Skin epidermis (tissue), 12 donors: ENCODE results near the gene NTRK1.

Experiments
- H3K27ac ChIP-seq, 21 experiments: fragments of 200-600 bp; sonication (generic) in 11 of 21; one replicate each; pipeline ENCODE4 v1.5.0; 2020; ENCODE audit warnings: mild to moderate bottlenecking in 3 of 21, inconsistent platforms in 2 of 21, moderate library complexity in 2 of 21
- H3K4me3 ChIP-seq, 7 experiments: fragments of 200-600 bp; sonication (generic) in 2 of 7; one replicate each; pipeline ENCODE4 v1.5.0; 2020; ENCODE audit warnings: inconsistent platforms in 2 of 7, mild to moderate bottlenecking in 2 of 7, moderate library complexity in 1 of 7

Gene NTRK1

DNA sequence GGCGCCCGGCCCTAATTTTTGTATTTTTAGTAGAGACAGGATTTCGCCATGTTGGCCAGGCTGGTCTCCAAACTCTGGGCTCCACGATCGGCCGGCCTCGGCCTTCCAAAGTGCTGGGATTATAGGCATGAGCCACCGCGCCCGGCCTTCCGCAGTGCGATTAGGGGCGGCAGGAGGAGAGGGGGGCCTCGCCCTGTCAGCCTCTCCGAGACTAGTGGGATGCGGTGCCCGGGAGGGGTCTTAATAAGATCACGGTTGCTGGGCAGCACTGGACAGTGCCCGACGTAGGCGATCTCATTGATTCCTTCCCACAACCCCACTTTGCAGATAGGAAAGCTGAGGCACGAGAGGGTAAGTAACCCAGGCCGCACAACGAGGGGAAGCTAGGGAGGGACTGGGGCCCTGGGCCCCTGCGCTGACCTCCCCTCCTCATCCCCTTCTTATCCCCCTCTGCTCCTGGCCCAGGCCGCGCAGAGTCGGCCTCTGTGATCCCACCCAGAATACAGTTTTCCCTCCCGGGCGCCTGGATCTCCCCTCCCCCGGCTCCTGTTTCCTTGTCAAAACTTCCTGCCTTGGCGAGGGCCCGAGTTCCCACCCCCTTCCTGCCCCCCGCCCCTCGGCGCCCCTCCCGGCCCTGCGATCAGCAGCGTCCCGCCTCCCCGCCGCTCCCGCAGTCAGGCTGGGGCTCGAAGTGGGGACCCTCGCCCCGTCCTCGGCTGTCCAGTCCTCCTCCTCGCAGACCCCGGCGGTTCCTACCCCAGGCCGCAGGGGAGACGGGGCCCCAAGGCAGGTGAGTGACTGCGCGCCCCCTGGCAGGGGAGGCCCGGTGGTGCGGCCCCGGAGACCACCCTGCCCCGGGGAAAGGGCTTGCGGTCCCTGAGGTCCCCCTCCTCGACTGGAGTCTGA is 32.6 kb downstream of the NTRK1 start, which contains the start of gene PEAR1:
Gene PEAR1 (plus strand): TSS at position 671 of the 906 bp plus-strand sequence. CDS start 10,209 bp downstream, outside the sequence.
- H3K27ac ChIP-seq = peak within 1 kb of the TSS in 16 of 21 experiments; percentile 15 to 82 (median 62)
- H3K4me3 ChIP-seq = peak within 1 kb of the TSS; percentile 6 to 36 (median 20)

DNA sequence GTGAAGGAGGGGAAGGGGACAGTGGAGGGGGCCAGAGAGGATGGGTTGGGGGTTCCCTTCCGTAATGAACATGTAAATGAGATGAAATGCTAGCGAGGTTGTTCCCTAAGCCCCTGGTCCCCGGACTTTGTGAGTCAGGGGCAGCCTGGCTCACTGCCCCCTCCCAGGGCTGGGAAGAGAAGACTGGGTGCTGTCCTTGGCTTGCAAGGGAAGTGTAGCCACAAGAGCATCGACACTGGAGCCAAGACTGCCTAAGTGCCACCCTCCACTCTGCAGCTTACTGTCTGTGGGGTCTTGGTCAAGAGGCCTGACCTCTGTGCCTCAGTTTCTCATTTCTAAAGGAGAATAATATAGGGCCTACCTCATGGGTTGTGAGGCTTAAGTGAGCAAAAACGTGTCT is 33.3 kb downstream of the NTRK1 start:
- H3K27ac ChIP-seq = peak overlapping the region in 15 of 21 experiments; percentile 5 to 82 (median 62)

DNA sequence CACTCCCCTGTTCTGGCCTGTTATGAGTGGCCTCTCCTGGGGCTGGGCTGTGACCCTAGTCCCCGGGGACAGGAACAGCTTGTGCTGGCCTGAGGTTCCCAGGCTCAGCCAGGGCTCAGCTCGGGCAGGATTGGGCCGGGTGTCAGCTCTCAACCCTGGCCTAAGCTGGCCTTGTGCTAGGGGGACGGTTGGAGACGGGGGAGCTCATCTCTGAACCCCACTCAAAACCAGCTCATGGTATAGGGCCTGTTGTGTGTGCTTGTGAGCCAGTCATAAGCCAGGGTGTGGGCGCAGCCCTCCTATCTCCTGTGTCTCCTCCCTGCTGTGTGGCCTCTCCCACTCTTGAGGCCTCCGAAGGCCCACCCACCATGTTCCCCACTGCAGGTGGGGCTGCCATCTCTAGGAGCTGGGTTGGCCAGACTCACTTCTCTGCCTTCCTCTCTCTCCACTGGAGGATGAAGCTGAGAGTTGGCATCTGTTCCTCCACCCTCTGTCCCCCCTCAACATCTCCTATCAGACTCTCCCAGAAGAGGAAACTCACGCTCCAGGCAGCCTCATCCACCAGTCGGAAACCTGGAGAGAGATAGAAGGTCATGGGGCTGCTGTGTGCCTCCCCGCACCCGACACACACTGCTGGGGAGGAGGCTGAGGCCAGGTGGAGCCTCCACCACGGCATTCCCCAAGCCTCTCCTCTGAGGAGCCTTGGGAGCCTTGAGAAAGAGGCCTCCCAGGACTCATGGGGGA is 34.2 kb downstream of the NTRK1 start:
- H3K27ac ChIP-seq = peak overlapping the region in 13 of 21 experiments; percentile 15 to 82 (median 48)
- H3K4me3 ChIP-seq = peak overlapping the region in 3 of 7 experiments; percentile 15 to 36 (median 28)

More for the DNA sequence above, 33.3 kb downstream of the NTRK1 start:
- peak overlapping the region; percentile 2 to 36 (median 15) for H3K4me3 ChIP-seq

- H3K4me3 ChIP-seq = no peak overlapping the region
- H3K27ac ChIP-seq = peak overlapping the region in 10 of 21 experiments; percentile 39 to 82 (median 54)
Observed at GRCh38 chr1:156895455-156895812, 34.8 kb downstream of the NTRK1 start.

DNA sequence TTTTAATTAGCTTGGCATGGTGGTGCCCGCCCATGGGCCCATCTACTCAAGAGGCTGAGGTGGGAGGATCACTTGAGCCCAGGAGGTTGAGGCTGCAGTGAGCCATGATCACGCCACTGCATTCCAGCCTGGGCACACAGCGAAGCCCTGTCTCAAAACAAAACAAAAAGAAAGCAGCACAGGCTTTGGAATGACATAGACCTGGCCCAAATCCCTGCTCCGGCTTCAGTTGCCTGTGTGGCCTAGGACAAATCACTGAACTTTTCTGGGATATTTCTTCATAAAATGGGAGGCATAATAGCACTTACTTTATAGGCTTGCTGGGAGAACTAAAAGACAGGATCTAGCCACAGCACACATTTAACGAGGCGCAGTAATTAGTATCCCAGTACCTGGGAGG is 35.3 kb downstream of the NTRK1 start:
- H3K27ac ChIP-seq = peak overlapping the region in 5 of 21 experiments; percentile 18 to 74 (median 55)
- H3K4me3 ChIP-seq = no peak overlapping the region

- Histone ChIP-seq H3K27ac (peak overlapping the region in 8 of 21 experiments; percentile 16 to 74 (median 27)), H3K4me3 (no peak overlapping the region)
Observed at GRCh38 chr1:156896490-156897033, 35.9 kb downstream of the NTRK1 start.

DNA sequence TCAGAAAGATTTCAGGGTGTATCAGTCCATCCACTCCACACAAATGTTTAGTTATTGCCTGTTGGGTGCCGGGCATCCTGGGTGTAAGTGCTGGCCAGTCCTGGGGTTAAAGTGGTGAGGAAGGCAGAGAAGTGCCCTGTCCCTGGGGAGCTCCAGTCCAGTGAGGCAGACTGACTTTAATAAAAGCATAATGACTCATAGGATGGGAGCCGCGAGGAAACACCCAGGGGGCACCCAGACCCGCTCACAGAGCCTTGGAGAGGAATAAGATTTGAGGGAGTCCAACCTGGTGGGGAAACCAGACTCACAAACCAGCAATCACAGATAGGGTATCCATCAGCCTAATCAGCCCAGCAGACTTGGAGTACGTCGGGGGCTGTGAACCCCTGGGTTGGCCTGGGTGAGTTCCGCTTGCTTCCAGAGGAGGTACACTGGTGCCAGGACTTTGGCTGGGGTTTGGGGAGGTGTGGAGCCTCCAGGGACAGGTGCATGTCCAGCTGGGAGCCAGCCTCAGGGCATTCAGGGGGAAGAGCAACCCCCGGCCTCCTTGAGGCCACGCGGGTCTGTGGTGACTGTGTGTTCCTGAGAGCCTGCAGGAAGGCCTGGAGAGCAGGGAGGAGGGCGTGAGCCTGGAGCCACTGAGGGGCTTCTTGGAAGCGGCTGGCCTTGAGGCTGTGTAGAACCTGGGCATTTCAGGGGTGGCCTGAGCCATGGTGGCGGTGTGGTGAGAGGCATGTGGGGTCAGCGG is 36.6 kb downstream of the NTRK1 start:
- peak overlapping the region in 13 of 21 experiments; percentile 4 to 74 (median 34) for H3K27ac ChIP-seq
- no peak overlapping the region for H3K4me3 ChIP-seq

DNA sequence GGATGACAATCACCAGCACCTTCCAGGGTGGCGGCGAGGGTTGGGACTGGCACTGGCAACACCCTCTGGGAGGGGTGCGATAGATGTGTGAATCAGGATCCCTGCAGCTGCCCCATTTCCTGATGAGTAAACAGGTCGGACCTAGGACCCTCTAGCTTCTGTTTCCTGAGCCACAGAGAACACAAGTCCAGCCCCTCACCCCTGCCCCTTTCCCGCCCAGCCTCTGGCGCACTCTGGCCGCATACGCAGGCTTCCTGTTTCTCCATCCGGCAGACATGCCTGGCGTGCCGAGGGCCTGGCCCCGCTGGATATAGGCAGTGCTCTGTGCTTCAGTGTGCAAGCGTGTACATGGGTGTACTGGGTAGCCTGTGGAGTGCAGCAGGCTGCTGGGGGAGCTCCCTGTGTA is 37.5 kb downstream of the NTRK1 start:
- H3K27ac ChIP-seq = peak overlapping the region in 9 of 21 experiments; percentile 4 to 74 (median 49)
- no peak overlapping the region for H3K4me3 ChIP-seq

- Histone ChIP-seq H3K4me3 (no peak overlapping the region), H3K27ac (peak overlapping the region in 3 of 21 experiments; percentile 5 to 74 (median 67))
Observed at GRCh38 chr1:156898971-156899664, 38.5 kb downstream of the NTRK1 start.

DNA sequence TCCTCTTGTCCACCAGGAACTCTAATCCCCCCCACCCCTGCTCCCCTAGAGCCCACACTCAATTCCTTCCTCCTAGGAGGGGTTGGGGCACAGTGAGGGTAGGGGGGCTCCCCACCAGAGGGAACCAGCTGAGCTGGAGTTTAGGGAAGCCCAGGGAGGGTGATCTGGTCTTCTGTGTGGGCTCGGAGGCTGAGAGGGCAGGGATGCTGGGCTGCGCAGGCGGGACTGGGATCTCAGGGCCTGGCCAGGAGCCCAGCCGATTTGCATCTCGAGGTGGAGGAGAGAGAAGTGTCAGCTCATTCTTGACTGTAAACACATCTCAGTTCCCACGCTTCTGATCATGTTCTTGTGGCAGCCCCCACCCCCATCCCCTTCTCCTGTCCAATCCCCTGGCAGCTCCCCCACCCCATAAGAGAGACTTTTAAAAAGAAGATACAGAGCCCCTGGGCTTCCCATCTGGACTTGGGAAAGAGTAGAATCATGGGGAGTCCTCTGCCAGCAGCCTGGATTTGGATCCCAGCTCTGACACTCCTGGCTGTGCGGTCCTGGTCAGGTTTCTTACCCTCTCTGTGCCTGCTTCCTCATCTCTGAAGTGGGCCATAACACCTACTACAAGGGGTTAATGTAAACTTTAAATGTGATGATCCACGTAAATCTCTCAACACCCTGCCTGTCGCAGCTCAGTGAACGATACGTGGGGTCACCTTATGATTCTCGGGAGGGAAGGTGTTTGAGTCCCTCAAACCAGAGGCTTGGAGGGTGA is 39.5 kb downstream of the NTRK1 start:
- Histone ChIP-seq H3K4me3 (no peak overlapping the region), H3K27ac (no peak overlapping the region)

DNA sequence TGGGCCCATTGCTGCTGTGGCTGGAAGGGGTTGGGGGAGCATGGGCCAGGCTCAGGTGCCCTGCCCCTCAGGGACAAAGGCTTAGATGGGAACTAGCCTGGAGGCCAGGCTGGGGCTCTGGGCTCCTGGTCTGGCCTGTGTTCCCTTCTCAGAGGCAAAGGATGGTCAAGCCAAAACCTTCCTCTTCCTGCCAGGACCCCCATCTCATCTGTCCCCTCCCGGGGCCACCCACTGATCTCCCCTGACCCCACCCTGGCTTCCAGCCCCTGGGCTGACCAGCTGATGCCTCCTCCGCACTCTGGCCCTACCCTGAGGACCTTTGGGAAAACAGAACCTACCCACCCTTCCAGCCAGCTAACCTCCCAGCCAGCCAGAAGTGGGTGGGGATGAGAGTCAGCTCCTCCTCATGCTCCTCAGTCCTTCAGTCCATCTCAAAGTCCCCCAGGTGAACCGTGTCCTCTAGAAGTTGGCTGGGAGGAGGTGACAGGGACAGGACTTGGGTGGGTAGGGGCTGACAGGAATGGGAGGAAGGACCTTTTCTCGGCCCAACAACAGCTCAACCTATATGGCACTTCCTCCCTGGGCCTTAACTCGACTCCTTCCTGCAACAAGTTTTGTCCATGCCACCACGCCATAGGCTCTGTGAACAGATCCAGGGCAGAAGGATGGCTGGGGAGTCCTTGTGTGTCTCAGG is 40.4 kb downstream of the NTRK1 start:
- no peak overlapping the region for H3K4me3 ChIP-seq
- peak overlapping the region in 1 of 21 experiments; percentile 17 for H3K27ac ChIP-seq

DNA sequence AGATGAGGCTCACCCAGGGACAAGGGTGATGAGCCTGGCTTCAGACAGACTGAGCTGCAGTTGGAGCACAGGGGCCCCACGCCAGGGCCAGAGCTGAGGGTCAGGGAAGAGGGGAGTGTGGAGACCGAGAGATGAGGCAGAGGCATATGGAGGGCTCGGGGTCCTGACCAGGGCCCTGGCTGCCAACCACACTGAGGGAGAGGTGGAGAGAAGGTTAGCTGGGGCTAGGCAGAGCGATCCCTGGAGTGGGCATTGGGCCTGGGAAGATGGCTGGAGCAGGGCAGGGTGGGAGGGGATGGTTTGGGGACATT is 40.9 kb downstream of the NTRK1 start:
- Histone ChIP-seq H3K4me3 (no peak overlapping the region), H3K27ac (peak overlapping the region in 3 of 21 experiments; percentile 17 to 51 (median 22))

- H3K4me3 ChIP-seq = no peak overlapping the region
- H3K27ac ChIP-seq = peak overlapping the region in 3 of 21 experiments; percentile 17 to 51 (median 22)
Observed at GRCh38 chr1:156901966-156902915, 41.6 kb downstream of the NTRK1 start.

GRCh38 chr1:156903328-156904091 is 42.8 kb downstream of the NTRK1 start:
- no peak overlapping the region for H3K4me3 ChIP-seq
- no peak overlapping the region for H3K27ac ChIP-seq

DNA sequence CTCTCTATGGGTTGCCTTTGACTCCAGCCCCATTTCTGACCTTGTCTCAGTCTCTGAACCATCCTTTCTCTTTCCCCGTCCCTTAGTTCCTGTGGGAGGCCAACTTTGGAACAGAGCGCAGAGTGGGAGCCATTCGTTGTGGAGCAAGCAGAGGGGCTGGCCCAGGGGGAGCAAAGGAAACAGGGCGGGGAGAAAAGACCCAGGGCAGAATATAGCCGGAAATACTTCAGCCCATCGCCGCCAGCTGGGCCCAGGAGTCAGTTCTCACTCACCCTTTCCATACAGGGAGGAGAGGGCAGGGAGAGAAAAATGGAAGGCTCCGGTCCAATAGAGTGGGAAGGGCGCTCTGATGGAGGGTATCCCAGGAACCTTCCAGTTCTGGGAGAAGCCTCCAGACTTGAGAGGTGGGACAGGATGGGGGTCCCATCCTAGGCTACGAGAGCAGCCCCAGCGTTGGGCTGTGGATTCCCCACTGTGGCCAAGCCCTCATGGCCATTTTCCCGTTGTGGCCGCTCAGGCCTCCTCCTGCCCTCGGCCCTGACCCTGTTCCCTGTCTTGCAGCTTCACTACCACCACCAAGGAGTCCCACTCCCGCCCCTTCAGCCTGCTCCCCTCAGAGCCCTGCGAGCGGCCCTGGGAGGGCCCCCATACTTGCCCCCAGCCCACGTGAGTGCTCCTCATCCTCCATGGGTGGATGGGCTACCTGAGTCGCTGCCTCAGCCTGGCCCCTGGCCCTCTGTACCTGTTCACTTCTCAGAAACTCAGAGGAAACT is 43.7 kb downstream of the NTRK1 start:
- H3K4me3 ChIP-seq = no peak overlapping the region
- H3K27ac ChIP-seq = no peak overlapping the region
